Loucy (cell line): ENCODE measurements around the gene GAD2.

Experiments
- CTCF ChIP-seq: fragments of 200-600 bp; sonication (generic); conservative IDR thresholded peaks from 2 replicates; pipeline ENCODE4 v1.5.1; 2014; ENCODE audit warnings: mild to moderate bottlenecking, antibody characterized with exemption, low read length
- EZH2phosphoT487 ChIP-seq: fragments of 200-600 bp; IDR thresholded peaks from 2 replicates; pipeline ENCODE4 v1.6.1; 2018; ENCODE audit warnings: antibody characterized with exemption, mild to moderate bottlenecking, moderate library complexity, borderline replicate concordance

- TF ChIP-seq CTCF = no peak
- no peak for TF ChIP-seq EZH2phosphoT487
These were observed 47.1 kb upstream of the GAD2 start for GRCh38 chr10:26169466-26169865.
